HFF-Myc (cell line): Measurements from ENCODE around the gene SLC25A23.

Experiments used
- DNase-seq: peaks from one replicate; pipeline ENCODE4 v3.0.0-alpha.2; 2011; ENCODE audit warnings: low read depth; ENCODE audit errors: extremely low read depth
- H3K4me3 ChIP-seq: replicated peaks from 2 replicates; pipeline ENCODE4 v1.5.1; 2011; ENCODE audit warnings: low read depth, mild to moderate bottlenecking, control low read depth, low read length
- CTCF ChIP-seq: IDR thresholded peaks from 2 replicates; pipeline ENCODE4 v1.5.1; 2012; ENCODE audit warnings: mild to moderate bottlenecking, low read depth, low read length, control low read depth; ENCODE audit errors: missing control alignments

The SLC25A23 gene

GRCh38 chr19:6394831-6395230 lies 64.8 kb downstream of the SLC25A23 start:
- no peak overlapping the region for H3K4me3 ChIP-seq
- no peak for DNase-seq
- no peak for TF ChIP-seq CTCF

- H3K4me3 ChIP-seq, result peak overlapping the region; percentile 97
- no peak for TF ChIP-seq CTCF
- no peak for DNase-seq
Observed at GRCh38 chr19:6393983-6394412, 65.6 kb downstream of the SLC25A23 start.

GRCh38 chr19:6393074-6393982 lies 66.3 kb downstream of the SLC25A23 start, which contains the start of gene GTF2F1:
TSS of gene GTF2F1 (minus strand) at chr19:6393164. CDS start at chr19:6392995, 169 bp downstream.
- no peak for TF ChIP-seq CTCF
- DNase-seq, result peak; percentile 87
- peak within 1 kb of the TSS; percentile 97 for H3K4me3 ChIP-seq

- TF ChIP-seq CTCF, result no peak
- peak overlapping the region; percentile 97 for H3K4me3 ChIP-seq
- DNase-seq, result no peak
Observed at GRCh38 chr19:6392221-6393073, 67.1 kb downstream of the SLC25A23 start.
